ENCODE measurements around the gene LCK. TPM values are rescaled to one million over a fixed set of nuclear protein-coding genes. Genes with fewer than 3 reads are reported as not detected.

LCK gene
- total and polyA plus RNA-seq, 9 of the 15 experiments (the other 6 are each of a cell fraction or from before 2014, with no cell fraction given) = 0.04 to 0.47 (median 0.13) TPM; not detected in 6

DNA sequence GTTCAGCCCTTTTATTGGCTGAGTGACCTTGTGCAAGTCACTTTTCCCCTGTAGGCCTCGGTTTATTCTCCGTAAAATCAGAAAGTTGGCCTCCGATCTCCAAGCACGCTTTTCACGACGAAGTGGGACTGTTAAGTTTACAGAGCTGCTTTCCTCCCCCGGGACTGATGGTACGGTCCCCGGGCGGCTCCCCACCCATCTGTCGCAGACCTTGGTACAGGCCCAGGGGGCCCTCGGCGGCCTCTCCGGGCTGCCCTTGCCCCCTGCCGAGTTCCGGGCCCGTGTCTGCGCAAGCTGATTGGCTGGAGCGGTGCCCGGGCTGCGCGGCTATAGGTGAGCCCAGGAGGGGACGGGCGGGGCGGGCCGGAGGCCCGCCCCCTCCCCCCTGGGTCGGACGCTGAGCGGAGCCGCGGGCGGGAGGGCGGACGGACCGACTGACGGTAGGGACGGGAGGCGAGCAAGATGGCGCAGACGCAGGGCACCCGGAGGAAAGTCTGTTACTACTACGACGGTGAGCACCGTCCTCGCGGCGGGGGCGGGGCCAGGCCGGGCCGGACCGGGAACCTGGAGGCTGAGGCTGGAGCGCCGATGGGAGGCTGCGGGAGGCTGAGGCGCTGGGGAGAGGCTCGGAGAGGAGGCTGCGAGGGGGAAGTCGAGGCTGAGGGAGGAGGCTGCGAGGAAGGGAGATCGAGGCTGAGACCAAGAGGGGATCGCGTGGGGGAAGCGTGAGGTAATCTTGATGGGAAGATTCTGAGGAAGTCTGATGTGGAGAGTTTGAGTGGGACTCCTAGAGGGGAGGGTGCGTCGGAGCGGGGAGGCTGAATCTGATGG is 40.9 kb downstream of the LCK start, which contains the start of gene HDAC1 (continued):
- TF ChIP-seq DEAF1 (CRISPR knock-in tag; IDR thresholded peaks at IDR 0.05) (0 out of 2 replicates have a peak, but pooled peaks have one; percentile 2), TBL1XR1 (IDR thresholded peaks at IDR 0.05; ENCODE audit: low read length in 2 of 2) (no peak; a peak in 1 of 4 replicates), ARNT (IDR thresholded peaks at IDR 0.05) (peak; percentile 24 to 75; a peak in 2 of 4 replicates), ELF1 (tag; IDR thresholded peaks at IDR 0.05) (peak; percentile 80), ZNF764 (CRISPR knock-in tag; IDR thresholded peaks at IDR 0.05; ENCODE audit: low read depth) (no peak), SMARCE1 (IDR thresholded peaks at IDR 0.05) (peak; percentile 64; the same call in 1 of the 2 replicates), PHF8 (IDR thresholded peaks at IDR 0.05; ENCODE audit: borderline replicate concordance, low read length) (peak; percentile 83; the same call in 1 of the 2 replicates), NCOA6 (IDR thresholded peaks at IDR 0.05) (peak; percentile 89), ZNF316 (IDR thresholded peaks at IDR 0.05) (peak; percentile 56; the same call in 1 of the 2 replicates), OTX1 (CRISPR knock-in tag; IDR thresholded peaks at IDR 0.05) (peak; percentile 92), ZNF324 (CRISPR knock-in tag; IDR thresholded peaks at IDR 0.05) (0 out of 2 replicates have a peak, but pooled peaks have one; percentile 10)
- TF ChIP-seq, protein P1, sequence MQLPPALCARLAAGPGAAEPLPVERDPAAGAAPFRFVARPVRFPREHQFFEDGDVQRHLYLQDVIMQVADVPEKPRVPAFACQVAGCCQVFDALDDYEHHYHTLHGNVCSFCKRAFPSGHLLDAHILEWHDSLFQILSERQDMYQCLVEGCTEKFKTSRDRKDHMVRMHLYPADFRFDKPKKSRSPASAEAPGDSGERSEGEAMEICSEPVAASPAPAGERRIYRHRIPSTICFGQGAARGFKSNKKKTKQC (CRISPR knock-in tag; IDR thresholded peaks at IDR 0.05) = peak; percentile 52; the same call in 1 of the 2 replicates
- TF ChIP-seq, protein P2, sequence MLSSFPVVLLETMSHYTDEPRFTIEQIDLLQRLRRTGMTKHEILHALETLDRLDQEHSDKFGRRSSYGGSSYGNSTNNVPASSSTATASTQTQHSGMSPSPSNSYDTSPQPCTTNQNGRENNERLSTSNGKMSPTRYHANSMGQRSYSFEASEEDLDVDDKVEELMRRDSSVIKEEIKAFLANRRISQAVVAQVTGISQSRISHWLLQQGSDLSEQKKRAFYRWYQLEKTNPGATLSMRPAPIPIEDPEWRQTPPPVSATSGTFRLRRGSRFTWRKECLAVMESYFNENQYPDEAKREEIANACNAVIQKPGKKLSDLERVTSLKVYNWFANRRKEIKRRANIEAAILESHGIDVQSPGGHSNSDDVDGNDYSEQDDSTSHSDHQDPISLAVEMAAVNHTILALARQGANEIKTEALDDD (IDR thresholded peaks at IDR 0.05) = no peak
- TF ChIP-seq, protein P3, sequence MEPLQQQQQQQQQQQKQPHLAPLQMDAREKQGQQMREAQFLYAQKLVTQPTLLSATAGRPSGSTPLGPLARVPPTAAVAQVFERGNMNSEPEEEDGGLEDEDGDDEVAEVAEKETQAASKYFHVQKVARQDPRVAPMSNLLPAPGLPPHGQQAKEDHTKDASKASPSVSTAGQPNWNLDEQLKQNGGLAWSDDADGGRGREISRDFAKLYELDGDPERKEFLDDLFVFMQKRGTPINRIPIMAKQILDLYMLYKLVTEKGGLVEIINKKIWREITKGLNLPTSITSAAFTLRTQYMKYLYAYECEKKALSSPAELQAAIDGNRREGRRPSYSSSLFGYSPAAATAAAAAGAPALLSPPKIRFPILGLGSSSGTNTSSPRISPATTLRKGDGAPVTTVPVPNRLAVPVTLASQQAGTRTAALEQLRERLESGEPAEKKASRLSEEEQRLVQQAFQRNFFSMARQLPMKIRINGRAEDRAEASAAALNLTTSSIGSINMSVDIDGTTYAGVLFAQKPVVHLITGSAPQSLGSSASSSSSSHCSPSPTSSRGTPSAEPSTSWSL (CRISPR knock-in tag; IDR thresholded peaks at IDR 0.05; ENCODE audit: borderline replicate concordance) = 0 out of 2 replicates have a peak, but pooled peaks have one; percentile 37
- TF ChIP-seq, protein P4, sequence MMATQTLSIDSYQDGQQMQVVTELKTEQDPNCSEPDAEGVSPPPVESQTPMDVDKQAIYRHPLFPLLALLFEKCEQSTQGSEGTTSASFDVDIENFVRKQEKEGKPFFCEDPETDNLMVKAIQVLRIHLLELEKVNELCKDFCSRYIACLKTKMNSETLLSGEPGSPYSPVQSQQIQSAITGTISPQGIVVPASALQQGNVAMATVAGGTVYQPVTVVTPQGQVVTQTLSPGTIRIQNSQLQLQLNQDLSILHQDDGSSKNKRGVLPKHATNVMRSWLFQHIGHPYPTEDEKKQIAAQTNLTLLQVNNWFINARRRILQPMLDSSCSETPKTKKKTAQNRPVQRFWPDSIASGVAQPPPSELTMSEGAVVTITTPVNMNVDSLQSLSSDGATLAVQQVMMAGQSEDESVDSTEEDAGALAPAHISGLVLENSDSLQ (IDR thresholded peaks at IDR 0.05) = peak; percentile 31; the same call in 1 of the 2 replicates
- TF ChIP-seq, protein P5, sequence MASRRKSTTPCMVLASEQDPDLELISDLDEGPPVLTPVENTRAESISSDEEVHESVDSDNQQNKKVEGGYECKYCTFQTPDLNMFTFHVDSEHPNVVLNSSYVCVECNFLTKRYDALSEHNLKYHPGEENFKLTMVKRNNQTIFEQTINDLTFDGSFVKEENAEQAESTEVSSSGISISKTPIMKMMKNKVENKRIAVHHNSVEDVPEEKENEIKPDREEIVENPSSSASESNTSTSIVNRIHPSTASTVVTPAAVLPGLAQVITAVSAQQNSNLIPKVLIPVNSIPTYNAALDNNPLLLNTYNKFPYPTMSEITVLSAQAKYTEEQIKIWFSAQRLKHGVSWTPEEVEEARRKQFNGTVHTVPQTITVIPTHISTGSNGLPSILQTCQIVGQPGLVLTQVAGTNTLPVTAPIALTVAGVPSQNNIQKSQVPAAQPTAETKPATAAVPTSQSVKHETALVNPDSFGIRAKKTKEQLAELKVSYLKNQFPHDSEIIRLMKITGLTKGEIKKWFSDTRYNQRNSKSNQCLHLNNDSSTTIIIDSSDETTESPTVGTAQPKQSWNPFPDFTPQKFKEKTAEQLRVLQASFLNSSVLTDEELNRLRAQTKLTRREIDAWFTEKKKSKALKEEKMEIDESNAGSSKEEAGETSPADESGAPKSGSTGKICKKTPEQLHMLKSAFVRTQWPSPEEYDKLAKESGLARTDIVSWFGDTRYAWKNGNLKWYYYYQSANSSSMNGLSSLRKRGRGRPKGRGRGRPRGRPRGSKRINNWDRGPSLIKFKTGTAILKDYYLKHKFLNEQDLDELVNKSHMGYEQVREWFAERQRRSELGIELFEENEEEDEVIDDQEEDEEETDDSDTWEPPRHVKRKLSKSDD (conservative IDR thresholded peaks at IDR 0.05; ENCODE audit: low read length) = no peak

All from K562 (cell line).